ENCODE results near the gene AP1M1. TPM values are rescaled to one million over a fixed set of nuclear protein-coding genes. Genes with fewer than 3 reads are reported as not detected.
A peak's percentile ranks its signal among the peaks of the same experiment; 100 is the strongest.

Gene AP1M1
- total and polyA plus RNA-seq, 2 experiments from 2014 or later = 56.7 to 93.3 TPM

GRCh38 chr19:16244091-16244490 lies 46.4 kb downstream of the AP1M1 start:
- H3K4me1 ChIP-seq (ENCODE audit: insufficient read depth) = no peaks in the 10 kb centered on the region
- H4K20me1 ChIP-seq (ENCODE audit: insufficient read depth, poor library complexity, severe bottlenecking) = no peaks in the 10 kb centered on the region
- no peak overlapping the region for H3K4me3 ChIP-seq
- H3K9me2 ChIP-seq (replicated peaks; ENCODE audit: insufficient read depth) = no peaks in the 10 kb centered on the region
- DNase-seq (ENCODE audit: low spot score) = no peak
- WGBS (ENCODE audit: low lambda C conversion rate, missing lambda C conversion rate) = 44% methylated on average over 2 of the region's 2 CpGs
- no peak overlapping the region for H2AFZ ChIP-seq
- H3K36me3 ChIP-seq (replicated peaks; ENCODE audit: insufficient read depth, low read depth) = no peaks in the 10 kb centered on the region
- TF ChIP-seq CTCF (IDR thresholded peaks at IDR 0.05; ENCODE audit: poor library complexity) (no peak), EZH2 (IDR thresholded peaks at IDR 0.05; ENCODE audit: borderline replicate concordance) (no peak)
- H3K27ac ChIP-seq = no peak overlapping the region
- H3K79me2 ChIP-seq = no peaks in the 10 kb centered on the region
- H3K4me2 ChIP-seq = no peak overlapping the region
- no peaks in the 10 kb centered on the region for H3K27me3 ChIP-seq
- no peaks in the 10 kb centered on the region for H3K9me3 ChIP-seq (ENCODE audit: low read depth)

GRCh38 chr19:16247353-16248182 lies 49.9 kb downstream of the AP1M1 start:
- Histone ChIP-seq H3K4me3 (no peak overlapping the region), H2AFZ (no peak overlapping the region), H3K36me3 (replicated peaks; ENCODE audit: insufficient read depth, low read depth) (no peaks in the 10 kb centered on the region), H3K79me2 (no peaks in the 10 kb centered on the region), H3K9me3 (ENCODE audit: low read depth) (no peaks in the 10 kb centered on the region), H3K4me2 (no peak overlapping the region), H3K9me2 (replicated peaks; ENCODE audit: insufficient read depth) (no peaks in the 10 kb centered on the region), H3K4me1 (ENCODE audit: insufficient read depth) (no peaks in the 10 kb centered on the region), H3K27me3 (no peaks in the 10 kb centered on the region), H4K20me1 (ENCODE audit: insufficient read depth, poor library complexity, severe bottlenecking) (no peaks in the 10 kb centered on the region), H3K27ac (no peak overlapping the region)
- WGBS (ENCODE audit: low lambda C conversion rate, missing lambda C conversion rate) = 41% methylated on average over 18 of the region's 18 CpGs
- DNase-seq (ENCODE audit: low spot score) = peak; percentile 89
- TF ChIP-seq EZH2phosphoT487 (IDR thresholded peaks at IDR 0.05; ENCODE audit: low read depth, severe bottlenecking, unreplicated experiment) (no peak), CTCF (IDR thresholded peaks at IDR 0.05; ENCODE audit: poor library complexity) (peak; percentile 97), EZH2 (IDR thresholded peaks at IDR 0.05; ENCODE audit: borderline replicate concordance) (no peak)

- no peak overlapping the region for H2AFZ ChIP-seq
- H3K4me2 ChIP-seq = no peak overlapping the region
- TF ChIP-seq EZH2 (IDR thresholded peaks at IDR 0.05; ENCODE audit: borderline replicate concordance) (no peak), EZH2phosphoT487 (IDR thresholded peaks at IDR 0.05; ENCODE audit: low read depth, severe bottlenecking, unreplicated experiment) (no peak), CTCF (IDR thresholded peaks at IDR 0.05; ENCODE audit: poor library complexity) (no peak)
- H4K20me1 ChIP-seq (ENCODE audit: insufficient read depth, poor library complexity, severe bottlenecking) = no peaks in the 10 kb centered on the region
- DNase-seq (ENCODE audit: low spot score) = no peak
- 90% methylated on average over 7 of the region's 7 CpGs for WGBS (ENCODE audit: low lambda C conversion rate, missing lambda C conversion rate)
- no peaks in the 10 kb centered on the region for H3K9me2 ChIP-seq (replicated peaks; ENCODE audit: insufficient read depth)
- H3K4me3 ChIP-seq = no peak overlapping the region
- no peaks in the 10 kb centered on the region for H3K4me1 ChIP-seq (ENCODE audit: insufficient read depth)
- no peaks in the 10 kb centered on the region for H3K36me3 ChIP-seq (replicated peaks; ENCODE audit: insufficient read depth, low read depth)
- H3K27ac ChIP-seq = no peak overlapping the region
- H3K9me3 ChIP-seq (ENCODE audit: low read depth) = no peaks in the 10 kb centered on the region
- H3K27me3 ChIP-seq = no peaks in the 10 kb centered on the region
- H3K79me2 ChIP-seq = no peaks in the 10 kb centered on the region
Observed at GRCh38 chr19:16248380-16249023, 50.8 kb downstream of the AP1M1 start.

Data from hepatocyte (in vitro differentiated cells).